H9 (cell line): ENCODE results near the gene SCN5A. TPM values are rescaled to one million over a fixed set of nuclear protein-coding genes. Genes with fewer than 3 reads are reported as not detected.

ENCODE experiments used
- DNase-seq: peaks from one replicate; pipeline ENCODE4 v3.0.0-alpha.2; 2017
- H2AFZ ChIP-seq: one replicate; pipeline ENCODE4 v1.6.1; 2013; ENCODE audit warnings: mild to moderate bottlenecking, low read length, control low read depth, moderate library complexity
- H2AK5ac ChIP-seq: 2 replicates; pipeline ENCODE4 v1.6.1; 2013; ENCODE audit warnings: low read length, control low read depth, mixed read lengths; ENCODE audit not compliant: insufficient read length
- H2BK120ac ChIP-seq: one replicate; pipeline ENCODE4 v1.6.1; 2013; ENCODE audit warnings: low read depth, mild to moderate bottlenecking, low read length, control low read depth, inconsistent platforms; ENCODE audit not compliant: poor library complexity, severe bottlenecking
- H2BK12ac ChIP-seq: 2 replicates; pipeline ENCODE4 v1.6.1; 2013; ENCODE audit warnings: low read length, control low read depth, mixed read lengths, low read depth; ENCODE audit not compliant: insufficient read length
- H2BK15ac ChIP-seq: 2 replicates; pipeline ENCODE4 v1.6.1; 2013; ENCODE audit warnings: low read depth, low read length, control low read depth
- H2BK20ac ChIP-seq: one replicate; pipeline ENCODE4 v1.6.1; 2013; ENCODE audit warnings: low read depth, mild to moderate bottlenecking, low read length, control low read depth, inconsistent platforms; ENCODE audit not compliant: poor library complexity, severe bottlenecking
- H2BK5ac ChIP-seq: 2 replicates; pipeline ENCODE4 v1.6.1; 2013; ENCODE audit warnings: low read length, control low read depth, mixed read lengths; ENCODE audit not compliant: insufficient read length
- H3K14ac ChIP-seq: 2 replicates; pipeline ENCODE4 v1.6.1; 2013; ENCODE audit warnings: low read length, control low read depth; ENCODE audit not compliant: insufficient read depth
- H3K18ac ChIP-seq: 2 replicates; pipeline ENCODE4 v1.6.1; 2013; ENCODE audit warnings: low read depth, mild to moderate bottlenecking, mixed read lengths, low read length, control low read depth; ENCODE audit not compliant: insufficient read length
- H3K23ac ChIP-seq: 2 replicates; pipeline ENCODE4 v1.6.1; 2013; ENCODE audit warnings: low read length, control low read depth, mixed read lengths, low read depth; ENCODE audit not compliant: insufficient read length
- H3K23me2 ChIP-seq: 2 replicates; pipeline ENCODE4 v1.6.1; 2013; ENCODE audit warnings: low read depth, mild to moderate bottlenecking, mixed read lengths, low read length, control low read depth; ENCODE audit not compliant: insufficient read length, poor library complexity, severe bottlenecking
- H3K27ac ChIP-seq: 2 replicates; pipeline ENCODE4 v1.5.1; 2013; ENCODE audit warnings: low read length, control low read depth, mixed read lengths, low read depth; ENCODE audit not compliant: insufficient read length
- H3K27me3 ChIP-seq: 2 replicates; pipeline ENCODE4 v1.6.1; 2013; ENCODE audit warnings: low read length, control low read depth, inconsistent platforms; ENCODE audit not compliant: insufficient read depth
- H3K4ac ChIP-seq: 2 replicates; pipeline ENCODE4 v1.6.1; 2013; ENCODE audit warnings: low read depth, mild to moderate bottlenecking, control low read depth, inconsistent platforms, low read length, moderate library complexity
- H3K4me1 ChIP-seq: 2 replicates; pipeline ENCODE4 v1.6.1; 2013; ENCODE audit warnings: low read length, control low read depth, inconsistent platforms; ENCODE audit not compliant: insufficient read depth
- H3K4me2 ChIP-seq: 2 replicates; pipeline ENCODE4 v1.6.1; 2013; ENCODE audit warnings: low read length, control low read depth, mixed read lengths; ENCODE audit not compliant: insufficient read length, insufficient read depth
- H3K56ac ChIP-seq: 2 replicates; pipeline ENCODE4 v1.6.1; 2013; ENCODE audit warnings: low read depth, mild to moderate bottlenecking, mixed read lengths, low read length, control low read depth; ENCODE audit not compliant: insufficient read length
- H3K79me1 ChIP-seq: 2 replicates; pipeline ENCODE4 v1.6.1; 2013; ENCODE audit warnings: low read depth, mild to moderate bottlenecking, moderate library complexity, low read length, control low read depth, inconsistent platforms; ENCODE audit not compliant: insufficient read depth, poor library complexity, severe bottlenecking
- H3K79me2 ChIP-seq: 2 replicates; pipeline ENCODE4 v1.6.1; 2013; ENCODE audit warnings: low read length, control low read depth, inconsistent platforms; ENCODE audit not compliant: insufficient read depth
- H3K9ac ChIP-seq: 2 replicates; pipeline ENCODE4 v1.6.1; 2013; ENCODE audit warnings: low read length, control low read depth, mixed read lengths; ENCODE audit not compliant: insufficient read length; ENCODE audit errors: extremely low read depth
- H3K9me3 ChIP-seq: one replicate; pipeline ENCODE4 v1.6.1; 2013; ENCODE audit warnings: low read depth, low read length, inconsistent platforms; ENCODE audit not compliant: control insufficient read depth
- H3T11ph ChIP-seq: one replicate; pipeline ENCODE4 v1.6.1; 2013; ENCODE audit warnings: mild to moderate bottlenecking, low read length, control low read depth, inconsistent platforms
- H4K20me1 ChIP-seq: one replicate; pipeline ENCODE4 v1.6.1; 2013; ENCODE audit not compliant: control insufficient read depth, insufficient read length, insufficient read depth
- H4K5ac ChIP-seq: 2 replicates; pipeline ENCODE4 v1.6.1; 2013; ENCODE audit warnings: low read depth, mild to moderate bottlenecking, mixed read lengths, low read length, control low read depth; ENCODE audit not compliant: insufficient read length
- H4K8ac ChIP-seq: replicated peaks from 2 replicates; pipeline ENCODE4 v1.6.1; 2013; ENCODE audit warnings: low read length, control low read depth, mixed read lengths, low read depth; ENCODE audit not compliant: insufficient read length
- H4K91ac ChIP-seq: 2 replicates; pipeline ENCODE4 v1.6.1; 2013; ENCODE audit warnings: low read depth, mild to moderate bottlenecking, moderate library complexity, mixed read lengths, low read length, control low read depth; ENCODE audit not compliant: insufficient read length
- H3K27ac Mint-ChIP-seq, 3 experiments: 2 replicates in 2 of 3; 3 replicates in 1 of 3; pipeline ENCODE4 v1.8.0; 2020 to 2021; ENCODE audit warnings: mixed read lengths in 3 of 3, mild to moderate bottlenecking in 1 of 3, moderate library complexity in 1 of 3
- H3K27me3 Mint-ChIP-seq: 2 replicates; pipeline ENCODE4 v1.8.0; 2021; ENCODE audit warnings: low read depth, mild to moderate bottlenecking, moderate library complexity, mixed read lengths
- H3K36me3 Mint-ChIP-seq, 3 experiments: 2 replicates in 2 of 3; 3 replicates in 1 of 3; pipeline ENCODE4 v1.8.0; 2020 to 2021; ENCODE audit warnings: low read depth in 3 of 3, mixed read lengths in 3 of 3; ENCODE audit not compliant: insufficient read depth in 1 of 3
- H3K4me1 Mint-ChIP-seq, 2 experiments: 2 replicates each; pipeline ENCODE4 v1.8.0; 2020; ENCODE audit warnings: mixed read lengths in 2 of 2
- H3K4me3 Mint-ChIP-seq, 2 experiments: 2 replicates in 1 of 2; 3 replicates in 1 of 2; pipeline ENCODE4 v1.8.0; 2020 to 2021; ENCODE audit warnings: mild to moderate bottlenecking in 2 of 2, mixed read lengths in 2 of 2, moderate library complexity in 1 of 2
- H3K9me3 Mint-ChIP-seq, 2 experiments: 2 replicates in 1 of 2; 3 replicates in 1 of 2; pipeline ENCODE4 v1.8.0; 2020; ENCODE audit warnings: mild to moderate bottlenecking in 2 of 2, mixed read lengths in 2 of 2, moderate library complexity in 1 of 2
- CTCF ChIP-seq: fragments of 200-600 bp; sonication (generic); conservative IDR thresholded peaks from 3 replicates; pipeline ENCODE4 v1.8.0; 2021; ENCODE audit warnings: antibody characterized with exemption, mild to moderate bottlenecking
- WGBS: extraction: QIAGEN DNeasy Blood & Tissue Kit; methylation state at CpG from one replicate; pipeline ENCODE4 v1.1.7; 2013; ENCODE audit warnings: missing lambda C conversion rate, low lambda C conversion rate, mixed read lengths; ENCODE audit not compliant: insufficient read length; ENCODE audit errors: extremely low coverage; 5-methylcytosine and 5-hydroxymethylcytosine counted together
- total RNA-seq: library from RNA; stranded (reverse); gene quantifications from 2 replicates; pipeline ENCODE4 v1.2.1, GENCODE V29; 2021

The SCN5A gene
- total RNA-seq, 1 experiment from 2014 or later = 6.5 TPM

- Histone ChIP-seq H3K27ac (no peak overlapping the region), H2AFZ (no peak overlapping the region), H2BK5ac (no peak overlapping the region), H3K14ac (no peak overlapping the region), H3K4ac (no peak overlapping the region), H3K27me3 (no peaks in the 10 kb centered on the region), H4K20me1 (no peaks in the 10 kb centered on the region), H3K79me1 (no peaks in the 10 kb centered on the region), H3K9me3 (no peaks in the 10 kb centered on the region), H3K56ac (no peak overlapping the region), H2BK15ac (no peak overlapping the region), H3K23ac (no peak overlapping the region), H3K79me2 (no peaks in the 10 kb centered on the region), H3K18ac (no peak overlapping the region), H2BK12ac (no peak overlapping the region), H3K23me2 (no peaks in the 10 kb centered on the region), H3K4me2 (no peak overlapping the region), H3K4me1 (no peaks in the 10 kb centered on the region), H4K91ac (no peak overlapping the region), H2AK5ac (no peak overlapping the region), H3T11ph (no peak overlapping the region), H2BK20ac (no peak overlapping the region), H2BK120ac (no peak overlapping the region), H4K5ac (no peak overlapping the region), H4K8ac (no peak overlapping the region), H3K9ac (no peak overlapping the region)
- Mint-ChIP-seq H3K27ac (no peak overlapping the region), H3K27me3 (no peaks in the 10 kb centered on the region; the same call in 1 of the 2 replicates), H3K36me3 (peaks cover 0 to 1% (median 0%) of the 10 kb centered on the region in 3 experiments; a peak in 2 of 7 replicates), H3K9me3 (no peaks in the 10 kb centered on the region), H3K4me3 (no peak overlapping the region), H3K4me1 (peaks cover 4 to 9% of the 10 kb centered on the region in 2 experiments; a peak in 3 of 4 replicates)
- DNase-seq = peak; percentile 15
- WGBS = no CpG with 5 or more reads among the region's 14 CpGs
- no peak for TF ChIP-seq CTCF
Measured at GRCh38 chr3:38586546-38587520, 62.7 kb downstream of the SCN5A start.
